Fibroblast of lung (primary cell): Measurements from ENCODE around the gene TRAF4.

ENCODE experiments used
- CTCF ChIP-seq, 2 donors: IDR thresholded peaks in 1 of 2; conservative IDR thresholded peaks in 1 of 2; 1 replicate in 1 of 2; 2 replicates in 1 of 2; pipeline ENCODE4 v1.5.1; 2011 to 2012; ENCODE audit warnings: low read length in 2 of 2, control low read depth in 1 of 2, inconsistent platforms in 1 of 2, low read depth in 1 of 2, mild to moderate bottlenecking in 1 of 2
- EZH2 ChIP-seq: IDR thresholded peaks from 2 replicates; pipeline ENCODE4 v1.5.1; 2012; ENCODE audit warnings: low read length, control low read depth, mild to moderate bottlenecking; ENCODE audit errors: missing control alignments

- TF ChIP-seq EZH2 (no peak), CTCF (conservative IDR thresholded peaks at IDR 0.05 in 1 of 2, IDR thresholded peaks at IDR 0.05 in 1 of 2; ENCODE audit: low read depth in 1 of 2, low read length in 2 of 2) (no peak)
Observed at GRCh38 chr17:28711723-28712031, 32.1 kb upstream of the TRAF4 start, which contains the start of gene PROCA1.
